Peyer's patch (tissue), 4 donors: ENCODE data around the gene MSANTD7.

Experiments used
- POLR2A ChIP-seq, 2 donors: fragments of 450-650 bp; IDR thresholded peaks; one replicate each; pipeline ENCODE4 v1.5.1; 2017; ENCODE audit warnings: antibody characterized with exemption in 2 of 2, mild to moderate bottlenecking in 2 of 2, moderate library complexity in 2 of 2
- TF ChIP-seq, protein P1 (sequence below), 6 experiments: fragments of 450-650 bp in 4 of 6; fragments of 200-600 bp in 2 of 6; sonication (generic) in 1 of 6; IDR thresholded peaks; one replicate each; pipeline ENCODE4 v1.5.1; 2017 to 2019; ENCODE audit warnings: antibody characterized with exemption in 6 of 6, mild to moderate bottlenecking in 3 of 6, moderate library complexity in 1 of 6

DNA sequence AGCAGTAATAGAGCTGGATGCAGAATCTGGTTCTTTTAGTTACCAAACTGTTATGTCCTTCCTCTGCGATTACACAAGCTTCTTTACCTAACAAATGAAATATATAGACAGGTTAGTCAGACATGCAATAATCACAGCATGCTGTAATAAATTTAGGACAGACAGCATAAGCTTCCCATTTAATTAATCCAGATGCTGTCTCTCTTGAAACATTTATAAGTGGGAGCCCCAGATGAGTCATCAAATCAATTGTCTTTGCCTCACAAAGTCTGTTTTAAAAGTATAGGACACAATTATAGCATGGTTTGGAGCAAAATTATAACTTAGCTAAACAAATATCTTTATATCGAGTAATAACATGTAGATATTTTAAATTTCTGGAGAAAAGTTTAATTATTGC, 1.9 kb upstream of the MSANTD7 start:
- TF ChIP-seq, protein P1, sequence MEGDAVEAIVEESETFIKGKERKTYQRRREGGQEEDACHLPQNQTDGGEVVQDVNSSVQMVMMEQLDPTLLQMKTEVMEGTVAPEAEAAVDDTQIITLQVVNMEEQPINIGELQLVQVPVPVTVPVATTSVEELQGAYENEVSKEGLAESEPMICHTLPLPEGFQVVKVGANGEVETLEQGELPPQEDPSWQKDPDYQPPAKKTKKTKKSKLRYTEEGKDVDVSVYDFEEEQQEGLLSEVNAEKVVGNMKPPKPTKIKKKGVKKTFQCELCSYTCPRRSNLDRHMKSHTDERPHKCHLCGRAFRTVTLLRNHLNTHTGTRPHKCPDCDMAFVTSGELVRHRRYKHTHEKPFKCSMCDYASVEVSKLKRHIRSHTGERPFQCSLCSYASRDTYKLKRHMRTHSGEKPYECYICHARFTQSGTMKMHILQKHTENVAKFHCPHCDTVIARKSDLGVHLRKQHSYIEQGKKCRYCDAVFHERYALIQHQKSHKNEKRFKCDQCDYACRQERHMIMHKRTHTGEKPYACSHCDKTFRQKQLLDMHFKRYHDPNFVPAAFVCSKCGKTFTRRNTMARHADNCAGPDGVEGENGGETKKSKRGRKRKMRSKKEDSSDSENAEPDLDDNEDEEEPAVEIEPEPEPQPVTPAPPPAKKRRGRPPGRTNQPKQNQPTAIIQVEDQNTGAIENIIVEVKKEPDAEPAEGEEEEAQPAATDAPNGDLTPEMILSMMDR (IDR thresholded peaks at IDR 0.05): no peak
- TF ChIP-seq POLR2A (IDR thresholded peaks at IDR 0.05): no peak
